ENCODE data around the gene MARF1. TPM values are rescaled to one million over a fixed set of nuclear protein-coding genes. Genes with fewer than 3 reads are reported as not detected.
A peak's percentile ranks its signal among the peaks of the same experiment; 100 is the strongest.
"Not testable (repeated sequence)": the region's sequence is repeated elsewhere in the genome, so short reads cannot be mapped to it uniquely, and the experiment has no call there.

MARF1 gene
- total RNA-seq, 2 experiments from 2014 or later = 156 to 157 TPM

- ATAC-seq (ENCODE audit: poor library complexity) = no peak
- Mint-ChIP-seq H3K36me3 (ENCODE audit: low read depth) (peaks cover 66% of the 10 kb centered on the region), H3K4me3 (no peak overlapping the region), H3K27me3 (no peaks in the 10 kb centered on the region), H3K27ac (peak overlapping the region; percentile 92), H3K9me3 (no peaks in the 10 kb centered on the region), H3K4me1 (ENCODE audit: low read depth) (peaks cover 39% of the 10 kb centered on the region)
- Histone ChIP-seq H3K27me3 (ENCODE audit: control insufficient read depth in 1 of 2, insufficient read depth in 2 of 2, low read length in 2 of 2) (no peaks in the 10 kb centered on the region), H3K4me3 (ENCODE audit: low read length) (no peak overlapping the region), H3K4me1 (ENCODE audit: insufficient read depth, low read length) (peaks cover 44% of the 10 kb centered on the region), H3K9me3 (ENCODE audit: control insufficient read depth in 1 of 2, insufficient read depth in 1 of 2, low read length in 2 of 2) (no peaks in the 10 kb centered on the region), H3K36me3 (ENCODE audit: insufficient read depth, low read length) (peaks cover 50% of the 10 kb centered on the region), H3K27ac (ENCODE audit: low read depth in 1 of 2, low read length in 2 of 2) (peak overlapping the region; percentile 94 to 96)
- ChIA-PET CTCF (no interaction called here), POLR2A (interaction anchor here (0.7 kb wide), 1 partner anchor 32 kb away, joined by 3 read pairs; the partner anchor contains the start of gene MARF1)
- TF ChIP-seq CTCF (IDR thresholded peaks at IDR 0.05) = no peak
- intact Hi-C loops (cut with DNase I, micrococcal nuclease) = loop anchor here in 1 of 2 experiments (10.0 kb wide), 1 partner anchor 210 kb away; the partner anchor contains the start of gene CEP20
- no peak for DNase-seq
These were observed 31.6 kb upstream of the MARF1 start for GRCh38 chr16:15674571-15674970.

GRCh38 chr16:15672514-15673167, 29.7 kb upstream of the MARF1 start:
- ATAC-seq (ENCODE audit: poor library complexity) (peak; percentile 95), DNase-seq (peak; percentile 57 to 93 (median 78))
- Histone ChIP-seq H3K27me3 (ENCODE audit: control insufficient read depth in 1 of 2, insufficient read depth in 2 of 2, low read length in 2 of 2) (no peaks in the 10 kb centered on the region), H3K9me3 (ENCODE audit: control insufficient read depth in 1 of 2, insufficient read depth in 1 of 2, low read length in 2 of 2) (no peaks in the 10 kb centered on the region), H3K4me3 (ENCODE audit: low read length) (peak overlapping the region; percentile 26), H3K36me3 (ENCODE audit: insufficient read depth, low read length) (peaks cover 44% of the 10 kb centered on the region), H3K4me1 (ENCODE audit: insufficient read depth, low read length) (peaks cover 44% of the 10 kb centered on the region), H3K27ac (ENCODE audit: low read depth in 1 of 2, low read length in 2 of 2) (peak overlapping the region; percentile 94 to 96)
- Mint-ChIP-seq H3K4me1 (ENCODE audit: low read depth) (peaks cover 39% of the 10 kb centered on the region), H3K4me3 (peak overlapping the region; percentile 40), H3K27me3 (no peaks in the 10 kb centered on the region), H3K9me3 (no peaks in the 10 kb centered on the region), H3K27ac (peak overlapping the region; percentile 92), H3K36me3 (ENCODE audit: low read depth) (peaks cover 60% of the 10 kb centered on the region)
- CTCF ChIA-PET = interaction anchor here (2.3 to 3.4 kb wide), 2 partner anchors 9 to 30 kb away, joined by 9 to 20 read pairs; partner anchors contain the start of gene MARF1
- no peak for TF ChIP-seq CTCF (IDR thresholded peaks at IDR 0.05)
- intact Hi-C loops (cut with DNase I, micrococcal nuclease) = loop anchor here (1.0 to 10.0 kb wide), 3 partner anchors 29 to 212 kb away; partner anchors contain the start of genes MARF1 (in 2 of the 2) and CEP20 (in 1 of the 2)
- POLR2A ChIA-PET = interaction anchor here (0.6 to 4.3 kb wide), 7 partner anchors 11 to 108 kb away, joined by 3 to 48 read pairs (median 3); partner anchors contain the start of genes MARF1 and NDE1

- not testable (repeated sequence) for DNase-seq; H3K27me3 Mint-ChIP-seq; H3K27me3 ChIP-seq (ENCODE audit: control insufficient read depth in 1 of 2, insufficient read depth in 2 of 2, low read length in 2 of 2); H3K4me3 ChIP-seq (ENCODE audit: low read length); H3K9me3 Mint-ChIP-seq; H3K9me3 ChIP-seq (ENCODE audit: control insufficient read depth in 1 of 2, insufficient read depth in 1 of 2, low read length in 2 of 2)
- ATAC-seq (ENCODE audit: poor library complexity) = peak; percentile 0
- H3K4me1 Mint-ChIP-seq (ENCODE audit: low read depth) = peaks cover 39% of the 10 kb centered on the region
- H3K27ac ChIP-seq (ENCODE audit: low read depth in 1 of 2, low read length in 2 of 2) = peak overlapping the region; percentile 94 to 96
- CTCF ChIA-PET = interaction anchor here (0.6 to 3.4 kb wide), 3 partner anchors 10 to 85 kb away, joined by 3 to 20 read pairs (median 9); partner anchors contain the start of gene MARF1
- peak overlapping the region; percentile 92 for H3K27ac Mint-ChIP-seq
- intact Hi-C loops (cut with DNase I, micrococcal nuclease) = loop anchor here in 1 of 2 experiments (2.0 to 10.0 kb wide), 2 partner anchors 29 to 213 kb away; partner anchors contain the start of genes CEP20 and MARF1
- POLR2A ChIA-PET = interaction anchor here (1.1 to 4.3 kb wide), 4 partner anchors 14 to 29 kb away, joined by 3 to 48 read pairs (median 6); partner anchors contain the start of genes MARF1 and NDE1
- H3K36me3 ChIP-seq (ENCODE audit: insufficient read depth, low read length) = peaks cover 49% of the 10 kb centered on the region
- H3K4me1 ChIP-seq (ENCODE audit: insufficient read depth, low read length) = peaks cover 44% of the 10 kb centered on the region
- peak overlapping the region; percentile 28 for H3K4me3 Mint-ChIP-seq
- peaks cover 63% of the 10 kb centered on the region for H3K36me3 Mint-ChIP-seq (ENCODE audit: low read depth)
These were observed 29.2 kb upstream of the MARF1 start for GRCh38 chr16:15672127-15672513.
